Astrocyte (in vitro differentiated cells and primary cell): Measurements from ENCODE around the gene KLHL5. TPM values are rescaled to one million over a fixed set of nuclear protein-coding genes. Genes with fewer than 3 reads are reported as not detected.

Experiments used
- DNase-seq: peaks from one replicate; pipeline ENCODE4 v3.0.0-alpha.2; 2010; ENCODE audit warnings: low read depth
- FAIRE-seq: peaks from 2 replicates; lab custom pipeline; 2011; peaks lifted over from hg19 to GRCh38; lab: Jason Lieb, UNC
- H2AFZ ChIP-seq: 2 replicates; pipeline ENCODE4 v1.6.0; 2012; ENCODE audit warnings: low read depth, low read length, inconsistent platforms
- H3K27ac ChIP-seq: 2 replicates; pipeline ENCODE4 v1.5.1; 2011; ENCODE audit warnings: low read depth, low read length, inconsistent platforms
- H3K27me3 ChIP-seq: 2 replicates; pipeline ENCODE4 v1.6.0; 2011; ENCODE audit warnings: low read length, inconsistent platforms; ENCODE audit not compliant: insufficient read depth
- H3K36me3 ChIP-seq: 2 replicates; pipeline ENCODE4 v1.5.1; 2011; ENCODE audit warnings: low read length, inconsistent platforms; ENCODE audit not compliant: insufficient read depth
- H3K4me1 ChIP-seq: 2 replicates; pipeline ENCODE4 v1.5.1; 2011; ENCODE audit warnings: low read length, inconsistent platforms; ENCODE audit not compliant: insufficient read depth
- H3K4me2 ChIP-seq: 2 replicates; pipeline ENCODE4 v1.6.0; 2012; ENCODE audit warnings: low read length, inconsistent platforms
- H3K4me3 ChIP-seq: 2 replicates; pipeline ENCODE4 v1.5.1; 2011; ENCODE audit warnings: low read depth, mild to moderate bottlenecking, low read length, inconsistent platforms; ENCODE audit not compliant: insufficient read depth
- H3K79me2 ChIP-seq: 2 replicates; pipeline ENCODE4 v1.6.0; 2012; ENCODE audit warnings: mild to moderate bottlenecking, low read length, inconsistent platforms; ENCODE audit not compliant: insufficient read depth
- H3K9ac ChIP-seq: 2 replicates; pipeline ENCODE4 v1.6.0; 2012; ENCODE audit warnings: mild to moderate bottlenecking, low read length, inconsistent platforms
- H3K9me3 ChIP-seq: 2 replicates; pipeline ENCODE4 v1.5.1; 2012; ENCODE audit warnings: low read depth, mild to moderate bottlenecking, low read length, inconsistent platforms; ENCODE audit not compliant: insufficient read depth
- H4K20me1 ChIP-seq: 2 replicates; pipeline ENCODE4 v1.6.0; 2012; ENCODE audit warnings: low read length, inconsistent platforms; ENCODE audit not compliant: insufficient read depth
- H3K27ac Mint-ChIP-seq: one replicate; pipeline ENCODE4 v1.8.0; 2021; ENCODE audit warnings: mild to moderate bottlenecking, mixed read lengths; ENCODE audit not compliant: unreplicated experiment
- H3K27me3 Mint-ChIP-seq: one replicate; pipeline ENCODE4 v1.8.0; 2021; ENCODE audit warnings: low read depth, mixed read lengths; ENCODE audit not compliant: unreplicated experiment
- H3K36me3 Mint-ChIP-seq: one replicate; pipeline ENCODE4 v1.8.0; 2021; ENCODE audit warnings: low read depth, mixed read lengths; ENCODE audit not compliant: unreplicated experiment
- H3K4me1 Mint-ChIP-seq: one replicate; pipeline ENCODE4 v1.8.0; 2021; ENCODE audit warnings: low read depth, mixed read lengths; ENCODE audit not compliant: unreplicated experiment
- H3K4me3 Mint-ChIP-seq: one replicate; pipeline ENCODE4 v1.8.0; 2021; ENCODE audit warnings: mild to moderate bottlenecking, moderate library complexity, mixed read lengths; ENCODE audit not compliant: unreplicated experiment
- H3K9me3 Mint-ChIP-seq: one replicate; pipeline ENCODE4 v1.8.0; 2021; ENCODE audit warnings: mild to moderate bottlenecking, mixed read lengths; ENCODE audit not compliant: unreplicated experiment
- CTCF ChIP-seq: IDR thresholded peaks from 2 replicates; pipeline ENCODE4 v1.5.1; 2011; ENCODE audit warnings: low read depth, mild to moderate bottlenecking, inconsistent platforms, low read length, moderate library complexity; ENCODE audit not compliant: insufficient read depth
- EZH2 ChIP-seq: IDR thresholded peaks from 2 replicates; pipeline ENCODE4 v1.6.1; 2012; ENCODE audit warnings: mild to moderate bottlenecking, low read length, inconsistent platforms; ENCODE audit not compliant: insufficient read depth
- total RNA-seq: library from RNA; stranded (reverse); gene quantifications from 2 replicates; pipeline ENCODE4 v1.2.1, GENCODE V29; 2021

Gene KLHL5
- total RNA-seq, 1 donor from 2014 or later = 67.5 TPM

- Mint-ChIP-seq H3K9me3 (peaks cover 4% of the 10 kb centered on the region), H3K4me1 (no peaks in the 10 kb centered on the region), H3K36me3 (peaks cover 3% of the 10 kb centered on the region), H3K4me3 (no peak overlapping the region), H3K27me3 (no peaks in the 10 kb centered on the region), H3K27ac (no peak overlapping the region)
- DNase-seq = no peak
- Histone ChIP-seq H3K9me3 (no peaks in the 10 kb centered on the region), H3K4me2 (no peak overlapping the region), H3K4me3 (no peak overlapping the region), H2AFZ (no peak overlapping the region), H4K20me1 (no peaks in the 10 kb centered on the region), H3K4me1 (no peaks in the 10 kb centered on the region), H3K9ac (no peak overlapping the region), H3K27me3 (no peaks in the 10 kb centered on the region), H3K27ac (no peak overlapping the region), H3K79me2 (no peaks in the 10 kb centered on the region), H3K36me3 (no peaks in the 10 kb centered on the region)
- no peak for FAIRE-seq
- TF ChIP-seq CTCF (no peak), EZH2 (no peak)
Measured at GRCh38 chr4:39126256-39127095, 64.4 kb downstream of the KLHL5 start.

DNA sequence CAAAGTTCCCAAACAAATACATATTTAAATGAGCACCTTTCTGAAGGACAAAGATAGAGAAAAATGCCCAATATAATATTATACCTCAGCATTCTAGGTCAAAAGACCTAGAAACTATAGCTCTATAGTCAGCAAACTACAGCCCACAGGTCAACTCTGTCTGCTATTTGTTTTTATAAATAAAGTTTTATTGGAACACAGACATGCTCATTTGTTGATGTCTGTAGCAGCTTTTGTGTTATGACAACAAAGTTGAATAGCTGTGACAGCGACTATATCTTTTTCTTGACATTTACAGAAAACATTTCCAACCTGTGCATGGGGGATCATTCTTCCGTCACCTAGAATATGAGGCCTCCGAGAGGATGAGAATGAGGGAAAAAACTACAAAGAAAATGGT, 71.6 kb downstream of the KLHL5 start:
- Mint-ChIP-seq H3K4me3 (no peak overlapping the region), H3K4me1 (peaks cover 2% of the 10 kb centered on the region), H3K9me3 (no peaks in the 10 kb centered on the region), H3K27me3 (no peaks in the 10 kb centered on the region), H3K36me3 (peaks cover 1% of the 10 kb centered on the region), H3K27ac (no peak overlapping the region)
- Histone ChIP-seq H4K20me1 (no peaks in the 10 kb centered on the region), H3K36me3 (no peaks in the 10 kb centered on the region), H3K4me3 (no peak overlapping the region), H3K9ac (no peak overlapping the region), H3K27me3 (no peaks in the 10 kb centered on the region), H3K27ac (no peak overlapping the region), H3K4me2 (no peak overlapping the region), H2AFZ (no peak overlapping the region), H3K79me2 (no peaks in the 10 kb centered on the region), H3K4me1 (peaks cover 4% of the 10 kb centered on the region), H3K9me3 (no peaks in the 10 kb centered on the region)
- DNase-seq (no peak), FAIRE-seq (no peak)
- no peak for TF ChIP-seq CTCF
- no peak for TF ChIP-seq EZH2
